ENCODE data around the gene FBXL19.
A peak's percentile ranks its signal among the peaks of the same experiment; 100 is the strongest.

FBXL19 gene

DNA sequence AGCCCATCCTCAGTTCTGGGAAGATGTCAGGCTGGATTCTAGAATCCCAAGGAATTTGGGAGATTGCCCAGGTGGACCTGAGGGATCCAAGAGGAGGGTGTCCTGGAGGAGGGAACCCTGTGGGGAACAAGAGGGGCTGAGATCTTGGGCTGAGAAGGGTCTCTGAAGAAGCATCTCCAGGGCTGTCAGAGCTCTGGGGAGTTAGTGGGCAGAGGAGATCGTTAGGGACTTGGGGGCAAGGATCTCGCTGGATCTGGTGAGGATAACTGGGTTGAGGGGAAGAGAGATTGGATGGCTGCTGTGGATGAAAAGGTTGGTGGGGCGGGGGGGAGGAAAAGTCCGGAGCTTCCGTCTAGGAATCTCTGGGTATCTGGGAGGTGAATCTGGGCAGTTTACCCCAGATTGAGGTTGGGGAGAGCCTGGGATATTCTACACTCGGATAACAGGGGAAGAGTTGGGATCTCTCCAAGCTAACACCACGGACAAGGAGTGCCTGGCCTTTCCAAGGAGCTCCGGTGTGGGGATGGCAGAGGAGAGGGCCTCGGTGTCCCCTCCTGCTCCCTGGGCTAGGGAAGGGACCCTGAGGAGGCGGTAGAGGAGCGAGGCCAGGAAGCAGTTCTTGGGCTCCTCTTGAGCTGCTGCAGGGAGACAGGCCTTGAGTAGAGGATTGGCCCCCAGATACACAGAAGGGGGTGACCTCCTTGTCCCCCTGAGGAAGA lies 1.7 kb downstream of the FBXL19 start:
- no peak for TF ChIP-seq CTCF (IDR thresholded peaks at IDR 0.05; ENCODE audit: insufficient read depth, missing control alignments)
- FAIRE-seq = no peak
- DNase-seq (ENCODE audit: insufficient read length, low spot score) = no peak

DNA sequence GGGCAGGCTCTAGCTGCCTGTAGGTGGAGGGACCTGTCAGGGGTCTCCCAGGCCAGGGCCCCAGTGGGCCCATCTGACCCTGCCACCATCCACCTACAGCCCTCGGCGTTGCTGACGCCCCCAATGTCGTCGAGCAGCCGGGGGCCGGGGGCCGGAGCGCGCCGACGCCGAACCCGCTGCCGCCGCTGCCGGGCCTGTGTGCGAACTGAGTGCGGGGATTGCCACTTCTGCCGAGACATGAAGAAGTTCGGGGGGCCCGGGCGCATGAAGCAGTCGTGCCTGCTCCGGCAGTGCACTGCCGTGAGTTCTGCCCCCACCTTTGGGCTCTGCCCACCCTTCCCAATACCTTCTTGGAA lies 2.2 kb downstream of the FBXL19 start:
- DNase-seq (ENCODE audit: insufficient read length, low spot score) = no peak

DNA sequence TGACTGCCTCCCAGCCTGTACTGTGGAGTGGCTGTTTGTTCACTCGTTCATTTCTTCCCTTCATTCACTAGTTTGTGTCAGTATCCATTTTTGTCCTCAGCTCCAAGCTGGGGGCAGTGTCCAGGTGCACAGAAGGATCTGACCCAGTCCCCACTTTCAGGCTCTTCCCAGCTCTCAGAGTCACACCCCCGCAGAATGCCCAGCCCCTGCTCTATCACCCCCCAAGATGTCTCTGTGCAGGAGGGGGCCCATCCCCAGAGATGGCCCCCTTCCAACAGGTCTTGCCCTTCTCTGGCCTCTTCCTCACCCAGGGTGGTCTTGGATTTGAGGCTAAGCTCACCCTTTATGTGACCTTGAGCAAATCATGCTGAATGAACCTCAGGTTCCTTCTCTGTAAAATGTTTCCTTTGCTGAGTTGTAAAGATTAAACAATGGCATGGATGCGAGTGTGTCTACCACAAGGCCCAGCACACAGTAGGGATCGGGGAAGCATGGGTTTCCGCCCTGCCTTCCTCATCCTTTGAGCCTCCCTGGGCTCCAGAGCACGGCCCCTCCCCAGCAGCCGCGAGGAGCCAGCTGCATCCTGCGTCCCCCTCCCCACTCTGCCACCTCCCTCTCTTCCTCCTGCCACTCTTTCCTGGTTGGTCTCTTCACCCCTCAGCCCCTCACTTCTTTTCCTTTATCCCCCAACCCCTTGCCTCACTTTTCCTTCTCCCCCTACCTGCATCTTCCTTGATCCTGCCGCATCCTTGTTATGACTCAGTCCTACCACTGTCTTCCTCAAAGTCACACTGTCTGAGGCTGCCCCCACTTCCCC lies 2.8 kb downstream of the FBXL19 start:
- TF ChIP-seq CTCF (IDR thresholded peaks at IDR 0.05; ENCODE audit: insufficient read depth, missing control alignments) = no peak
- FAIRE-seq (no peak), DNase-seq (ENCODE audit: insufficient read length, low spot score) (no peak)

More for the DNA sequence above, 2.2 kb downstream of the FBXL19 start:
- no peak for TF ChIP-seq CTCF (IDR thresholded peaks at IDR 0.05; ENCODE audit: insufficient read depth, missing control alignments)
- no peak for FAIRE-seq

- TF ChIP-seq CTCF (IDR thresholded peaks at IDR 0.05; ENCODE audit: insufficient read depth, missing control alignments) = no peak
- FAIRE-seq (no peak), DNase-seq (ENCODE audit: insufficient read length, low spot score) (no peak)
Measured at GRCh38 chr16:30926937-30927788, 3.8 kb downstream of the FBXL19 start.

- no peak for TF ChIP-seq CTCF (IDR thresholded peaks at IDR 0.05; ENCODE audit: insufficient read depth, missing control alignments)
- peak; percentile 94 for DNase-seq (ENCODE audit: insufficient read length, low spot score)
- no peak for FAIRE-seq
Measured at GRCh38 chr16:30927789-30928378, 4.5 kb downstream of the FBXL19 start.

DNA sequence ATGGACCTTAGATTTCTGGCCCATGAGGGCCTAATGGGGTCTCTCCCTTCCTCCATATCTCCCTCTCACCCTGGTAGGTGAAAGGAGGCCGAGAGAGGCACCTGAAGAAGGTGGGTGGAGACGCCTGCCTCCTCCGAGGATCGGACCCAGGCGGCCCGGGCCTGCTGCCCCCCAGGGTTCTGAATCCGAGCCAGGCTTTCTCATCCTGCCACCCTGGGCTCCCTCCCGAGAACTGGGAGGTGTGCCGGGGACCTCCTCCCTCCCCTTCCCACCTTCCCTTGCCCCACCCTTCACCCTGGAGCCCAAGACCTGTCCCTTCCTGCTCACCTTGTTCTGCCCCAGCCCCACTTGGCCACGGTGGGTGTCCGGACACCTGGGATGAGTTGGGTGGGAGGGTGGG lies 5.0 kb downstream of the FBXL19 start:
- no peak for FAIRE-seq
- no peak for DNase-seq (ENCODE audit: insufficient read length, low spot score)
- no peak for TF ChIP-seq CTCF (IDR thresholded peaks at IDR 0.05; ENCODE audit: insufficient read depth, missing control alignments)
